ENCODE data around the gene SDR42E2.

The SDR42E2 gene

GRCh38 chr16:22204091-22204655 lies 41.9 kb downstream of the SDR42E2 start:
- H3K4me2 ChIP-seq (ENCODE audit: insufficient read depth, low read length), result no peak overlapping the region
- no peak for DNase-seq

GRCh38 chr16:22205577-22206012 lies 43.3 kb downstream of the SDR42E2 start:
- peak overlapping the region in 1 of 2 experiments; percentile 92; a peak in 2 of 4 replicates for H3K4me3 ChIP-seq (ENCODE audit: low read depth in 1 of 2, low read length in 2 of 2)
- H2AFZ ChIP-seq (ENCODE audit: low read depth, low read length), result peak overlapping the region; percentile 61
- H3K4me2 ChIP-seq (ENCODE audit: insufficient read depth, low read length), result peak overlapping the region; percentile 85
- H3K4me1 ChIP-seq (ENCODE audit: insufficient read depth, low read length), result peaks cover 17% of the 10 kb centered on the region
- peaks cover 6% of the 10 kb centered on the region for H3K36me3 ChIP-seq (ENCODE audit: insufficient read depth, low read length)
- no peaks in the 10 kb centered on the region for H3K27me3 ChIP-seq (ENCODE audit: insufficient read depth, low read length, poor library complexity)
- H3K9me3 ChIP-seq (ENCODE audit: insufficient read depth, low read length, severe bottlenecking), result no peaks in the 10 kb centered on the region
- no peak for DNase-seq
- ATAC-seq (ENCODE audit: insufficient read depth, low read depth), result no peak
- peaks cover 11% of the 10 kb centered on the region; the same call in 1 of the 2 replicates for H4K20me1 ChIP-seq (ENCODE audit: insufficient read depth, low read length)
- H3K27ac ChIP-seq (ENCODE audit: low read length), result no peak overlapping the region
- peak overlapping the region; percentile 72 for H3K9ac ChIP-seq (ENCODE audit: low read depth, low read length)
- peaks cover 38% of the 10 kb centered on the region for H3K79me2 ChIP-seq (ENCODE audit: insufficient read depth, low read length)
- TF ChIP-seq EZH2 (IDR thresholded peaks at IDR 0.05; ENCODE audit: borderline replicate concordance, low read depth, low read length, severe bottlenecking), result no peak
- no peak for TF ChIP-seq CTCF (IDR thresholded peaks at IDR 0.05; ENCODE audit: borderline replicate concordance, extremely low read depth, low read length, poor library complexity, severe bottlenecking)

More at GRCh38 chr16:22204091-22204655, 41.9 kb downstream of the SDR42E2 start:
- Histone ChIP-seq H3K4me1 (ENCODE audit: insufficient read depth, low read length) (peaks cover 17% of the 10 kb centered on the region), H3K4me3 (ENCODE audit: low read depth in 1 of 2, low read length in 2 of 2) (no peak overlapping the region), H3K79me2 (ENCODE audit: insufficient read depth, low read length) (peaks cover 25% of the 10 kb centered on the region), H4K20me1 (ENCODE audit: insufficient read depth, low read length) (peaks cover 9% of the 10 kb centered on the region; the same call in 1 of the 2 replicates), H3K27me3 (ENCODE audit: insufficient read depth, low read length, poor library complexity) (no peaks in the 10 kb centered on the region), H2AFZ (ENCODE audit: low read depth, low read length) (no peak overlapping the region), H3K9ac (ENCODE audit: low read depth, low read length) (no peak overlapping the region), H3K36me3 (ENCODE audit: insufficient read depth, low read length) (no peaks in the 10 kb centered on the region; the same call in 1 of the 2 replicates), H3K27ac (ENCODE audit: low read length) (no peak overlapping the region), H3K9me3 (ENCODE audit: insufficient read depth, low read length, severe bottlenecking) (no peaks in the 10 kb centered on the region)
- TF ChIP-seq CTCF (IDR thresholded peaks at IDR 0.05; ENCODE audit: borderline replicate concordance, extremely low read depth, low read length, poor library complexity, severe bottlenecking), result no peak
- no peak for TF ChIP-seq EZH2 (IDR thresholded peaks at IDR 0.05; ENCODE audit: borderline replicate concordance, low read depth, low read length, severe bottlenecking)
- ATAC-seq (ENCODE audit: insufficient read depth, low read depth), result no peak

- TF ChIP-seq EZH2 (IDR thresholded peaks at IDR 0.05; ENCODE audit: borderline replicate concordance, low read depth, low read length, severe bottlenecking) (no peak), CTCF (IDR thresholded peaks at IDR 0.05; ENCODE audit: borderline replicate concordance, extremely low read depth, low read length, poor library complexity, severe bottlenecking) (peak; percentile 83)
- Histone ChIP-seq H3K27me3 (ENCODE audit: insufficient read depth, low read length, poor library complexity) (no peaks in the 10 kb centered on the region), H3K9ac (ENCODE audit: low read depth, low read length) (peak within 1 kb of the TSS; percentile 72), H3K4me1 (ENCODE audit: insufficient read depth, low read length) (peaks cover 17% of the 10 kb centered on the region), H3K79me2 (ENCODE audit: insufficient read depth, low read length) (peaks cover 42% of the 10 kb centered on the region), H3K36me3 (ENCODE audit: insufficient read depth, low read length) (peaks cover 6% of the 10 kb centered on the region), H3K4me2 (ENCODE audit: insufficient read depth, low read length) (peak within 1 kb of the TSS; percentile 85), H4K20me1 (ENCODE audit: insufficient read depth, low read length) (peaks cover 13% of the 10 kb centered on the region; the same call in 1 of the 2 replicates), H3K27ac (ENCODE audit: low read length) (peak within 1 kb of the TSS; percentile 63), H3K4me3 (ENCODE audit: low read depth in 1 of 2, low read length in 2 of 2) (peak within 1 kb of the TSS; percentile 82 to 92), H2AFZ (ENCODE audit: low read depth, low read length) (peak within 1 kb of the TSS; percentile 92), H3K9me3 (ENCODE audit: insufficient read depth, low read length, severe bottlenecking) (no peaks in the 10 kb centered on the region)
- ATAC-seq (ENCODE audit: insufficient read depth, low read depth) (peak; percentile 90), DNase-seq (peak; percentile 85)
Measured at GRCh38 chr16:22206013-22206841, 43.9 kb downstream of the SDR42E2 start, which contains the start of gene EEF2K. EEF2K (plus strand) TSS chr16:22206278; CDS start chr16:22225730, 19,452 bp downstream.
